ENCODE measurements around the gene APBB2.

- no peak for TF ChIP-seq POLR2A (IDR thresholded peaks at IDR 0.05)
- no peak for TF ChIP-seq CTCF (IDR thresholded peaks at IDR 0.05)
Observed at GRCh38 chr4:41157009-41157408, 57.3 kb downstream of the APBB2 start.
